B cell (primary cell): Measurements from ENCODE around the gene ANKRD37. TPM values are rescaled to one million over a fixed set of nuclear protein-coding genes. Genes with fewer than 3 reads are reported as not detected.

Experiments
- ATAC-seq: fragments of 200-7000 bp; cut with Tn5 transposase; one replicate; pipeline ENCODE4 v1.10.0; 2021; ENCODE audit warnings: low read depth, mild to moderate bottlenecking, moderate number of reproducible peaks, moderate library complexity
- CTCF ChIA-PET: fragments of 350-600 bp; sonication (Branson Sonifier 250); formaldehyde crosslinking; loops from one replicate; lab custom pipeline; 2021; ENCODE audit warnings: antibody characterized with exemption, inconsistent platforms; lab: Charles Lee
- POLR2A ChIA-PET: fragments of 350-600 bp; sonication (Branson Sonifier 250); formaldehyde crosslinking; loops from one replicate; lab custom pipeline; 2021; ENCODE audit warnings: antibody characterized with exemption; lab: Charles Lee
- DNase-seq: peaks from one replicate; pipeline ENCODE4 v3.0.0; 2013
- H2AFZ ChIP-seq: 2 replicates; pipeline ENCODE4 v1.6.1; 2012; ENCODE audit warnings: mild to moderate bottlenecking, low read depth, low read length; ENCODE audit not compliant: insufficient read depth, poor library complexity, severe bottlenecking
- H3K27ac ChIP-seq, 2 donors: 1 replicate in 1 of 2; 2 replicates in 1 of 2; pipeline ENCODE4 v1.5.1; 2012 to 2013; ENCODE audit warnings: low read length in 2 of 2, mild to moderate bottlenecking in 2 of 2, moderate library complexity in 1 of 2
- H3K27me3 ChIP-seq, 4 experiments: fragments of 200-600 bp in 1 of 4; sonication (generic) in 1 of 4; replicated peaks in 1 of 4; 1 replicate in 2 of 4; 2 replicates in 2 of 4; pipeline versions ENCODE4 v1.6.1 to v1.7.0; 2013 to 2016; ENCODE audit warnings: low read length in 3 of 4, mild to moderate bottlenecking in 2 of 4, mixed read lengths in 1 of 4, moderate library complexity in 1 of 4; ENCODE audit not compliant: insufficient read depth in 4 of 4, control insufficient read depth in 3 of 4; ENCODE audit errors: control extremely low read depth in 1 of 4
- H3K36me3 ChIP-seq, 2 experiments: replicated peaks in 1 of 2; 1 replicate in 1 of 2; 2 replicates in 1 of 2; pipeline versions ENCODE4 v1.6.1 to v1.7.1; 2013; ENCODE audit warnings: low read length in 1 of 2; ENCODE audit not compliant: insufficient read depth in 2 of 2, control insufficient read depth in 1 of 2; ENCODE audit errors: control extremely low read depth in 1 of 2, extremely low read depth in 1 of 2
- H3K4me1 ChIP-seq, 2 donors: fragments of 200-600 bp in 1 of 2; sonication (generic) in 1 of 2; 1 replicate in 1 of 2; 2 replicates in 1 of 2; pipeline versions ENCODE4 v1.5.1 to v1.6.1; 2013 to 2017; ENCODE audit warnings: low read length in 2 of 2; ENCODE audit not compliant: control insufficient read depth in 2 of 2, insufficient read depth in 2 of 2
- H3K4me2 ChIP-seq: replicated peaks from 2 replicates; pipeline ENCODE3; 2012; ENCODE audit warnings: mild to moderate bottlenecking, low read depth, low read length; ENCODE audit not compliant: poor library complexity, severe bottlenecking
- H3K4me3 ChIP-seq, 5 experiments: fragments of 200-600 bp in 1 of 5; sonication (generic) in 1 of 5; 1 replicate in 3 of 5; 2 replicates in 2 of 5; pipeline versions ENCODE4 v1.5.1 to v1.7.0; 2011 to 2016; ENCODE audit warnings: low read length in 4 of 5, mild to moderate bottlenecking in 4 of 5, low read depth in 2 of 5, control low read depth in 1 of 5, moderate library complexity in 1 of 5; ENCODE audit not compliant: insufficient read depth in 1 of 5; ENCODE audit errors: control extremely low read depth in 1 of 5, extremely low read depth in 1 of 5
- H3K79me2 ChIP-seq: fragments of 200-600 bp; sonication (generic); one replicate; pipeline ENCODE4 v1.6.0; 2016; ENCODE audit warnings: low read length; ENCODE audit not compliant: control insufficient read depth, insufficient read depth
- H3K9ac ChIP-seq: fragments of 200-600 bp; sonication (generic); 2 replicates; pipeline ENCODE4 v1.6.1; 2017; ENCODE audit warnings: mild to moderate bottlenecking, low read length, moderate library complexity
- H3K9me3 ChIP-seq, 3 donors: one replicate each; pipeline versions ENCODE4 v1.6.1 to v1.7.1; 2013; ENCODE audit warnings: low read length in 2 of 3; ENCODE audit not compliant: control insufficient read depth in 2 of 3, insufficient read depth in 1 of 3; ENCODE audit errors: control extremely low read depth in 1 of 3
- H4K20me1 ChIP-seq: 2 replicates; pipeline ENCODE4 v1.6.0; 2012; ENCODE audit warnings: mild to moderate bottlenecking, low read length; ENCODE audit not compliant: insufficient read depth, control insufficient read depth, poor library complexity, severe bottlenecking
- H3K27ac Mint-ChIP-seq: one replicate; pipeline ENCODE4 v1.8.0; 2021; ENCODE audit warnings: mixed read lengths
- H3K27me3 Mint-ChIP-seq: one replicate; pipeline ENCODE4 v1.8.0; 2021; ENCODE audit warnings: mixed read lengths
- H3K4me1 Mint-ChIP-seq: one replicate; pipeline ENCODE4 v1.8.0; 2021; ENCODE audit warnings: mixed read lengths
- H3K4me3 Mint-ChIP-seq: one replicate; pipeline ENCODE4 v1.8.0; 2021; ENCODE audit warnings: mixed read lengths
- H3K9me3 Mint-ChIP-seq: one replicate; pipeline ENCODE4 v1.8.0; 2022; ENCODE audit warnings: mixed read lengths; ENCODE audit not compliant: insufficient read depth
- CTCF ChIP-seq: fragments of 200-600 bp; IDR thresholded peaks from one replicate; pipeline ENCODE4 v1.8.0; 2022; ENCODE audit warnings: antibody characterized with exemption, mild to moderate bottlenecking
- EZH2 ChIP-seq: IDR thresholded peaks from 2 replicates; pipeline ENCODE4 v1.6.1; 2012; ENCODE audit warnings: borderline replicate concordance, low read depth, mild to moderate bottlenecking, moderate library complexity, low read length; ENCODE audit not compliant: insufficient read depth, poor library complexity, severe bottlenecking
- WGBS: methylation state at CpG from one replicate; pipeline ENCODE4 v1.1.5; 2013; ENCODE audit warnings: missing lambda C conversion rate; ENCODE audit not compliant: insufficient coverage; 5-methylcytosine and 5-hydroxymethylcytosine counted together
- intact Hi-C: fragments of 100-400 bp; cut with micrococcal nuclease; formaldehyde crosslinking; loops from one replicate; pipeline ENCODE4 v1.10.0; 2022
- polyA plus RNA-seq: library from polyadenylated mRNA; depleted of rRNA; stranded (reverse); fragments of >200 nt; gene quantifications from 2 replicates; pipeline ENCODE4 v1.2.3, GENCODE V29; 2012
- small RNA-seq: library from RNA; depleted of rRNA; stranded (forward); fragments of <200 nt; gene quantifications from one replicate; pipeline ENCODE3, GENCODE V24; 2012; ENCODE audit warnings: low replicate concordance, low read depth; ENCODE audit not compliant: insufficient read length
- total RNA-seq, 2 donors: library from RNA; stranded (reverse); fragments of 120-200 nt in 1 of 2; gene quantifications; 1 replicate in 1 of 2; 2 replicates in 1 of 2; pipeline versions ENCODE4 v1.2.3 to v1.2.4, GENCODE V29; 2013 to 2022

Gene ANKRD37
- total and polyA plus RNA-seq, 2 donors (not counting 1 experiment from before 2014, with no cell fraction given) = 29.6 to 30.6 TPM

GRCh38 chr4:185445209-185445608 is 48.6 kb downstream of the ANKRD37 start:
- ATAC-seq (no peak), DNase-seq (no peak)
- TF ChIP-seq EZH2 = no peak
- no peak for TF ChIP-seq CTCF
- H3K9ac ChIP-seq = no peak overlapping the region
- Mint-ChIP-seq H3K9me3 (no peaks in the 10 kb centered on the region), H3K4me3 (no peak overlapping the region), H3K27ac (no peak overlapping the region), H3K4me1 (no peaks in the 10 kb centered on the region), H3K27me3 (peaks cover 13% of the 10 kb centered on the region)
- H2AFZ ChIP-seq = no peak overlapping the region
- no peak overlapping the region for H3K4me3 ChIP-seq
- CTCF ChIA-PET = no interaction called here
- no peaks in the 10 kb centered on the region for H3K4me1 ChIP-seq
- no peaks in the 10 kb centered on the region for H4K20me1 ChIP-seq
- no CpG with 5 or more reads among the region's 2 CpGs for WGBS
- H3K27me3 ChIP-seq = peaks cover 0 to 8% (median 0%) of the 10 kb centered on the region in 4 experiments
- no peaks in the 10 kb centered on the region for H3K9me3 ChIP-seq
- no peak overlapping the region for H3K27ac ChIP-seq
- H3K79me2 ChIP-seq = no peaks in the 10 kb centered on the region
- POLR2A ChIA-PET = no interaction called here
- no peaks in the 10 kb centered on the region for H3K36me3 ChIP-seq
- intact Hi-C loops = no loop called here
- H3K4me2 ChIP-seq = no peak overlapping the region

Small RNA genes lying within 50 kb of the gene (small RNA-seq; reads per million reads assigned to genes)
- not detected for gene RF00019

Other genes starting within 250 kb of the ANKRD37 start
- gene CFAP97, start 192.8 kb upstream of the ANKRD37 start, total RNA-seq = 32.0 and 32.4 TPM in 2 replicates
- gene CFAP97, start 192.8 kb upstream of the ANKRD37 start, polyA plus RNA-seq = 9.3 and 11.3 TPM in 2 replicates
- gene SNX25, start 187.2 kb upstream of the ANKRD37 start, total RNA-seq = 77.6 and 83.8 TPM in 2 replicates
- gene SNX25, start 187.2 kb upstream of the ANKRD37 start, polyA plus RNA-seq = 12.0 and 24.2 TPM in 2 replicates
- 1.6 and 1.7 TPM in 2 replicates for gene LRP2BP, start 917 bp upstream of the ANKRD37 start, total RNA-seq
- gene LRP2BP, start 917 bp upstream of the ANKRD37 start, polyA plus RNA-seq = 0.15 and 0.32 TPM in 2 replicates
- gene UFSP2, start 29.1 kb downstream of the ANKRD37 start, total RNA-seq = 20.6 and 24.4 TPM in 2 replicates
- 9.5 and 12.2 TPM in 2 replicates for gene UFSP2, start 29.1 kb downstream of the ANKRD37 start, polyA plus RNA-seq
- 1.6 and 2.3 TPM in 2 replicates for gene CCDC110, start 74.9 kb downstream of the ANKRD37 start, total RNA-seq
- gene CCDC110, start 74.9 kb downstream of the ANKRD37 start, polyA plus RNA-seq = 0.04 TPM in 1 of 2 replicates, not detected in the other
- gene PDLIM3, start 138.7 kb downstream of the ANKRD37 start, total RNA-seq = 0.07 and 0.15 TPM in 2 replicates
- not detected in 2 replicates for gene PDLIM3, start 138.7 kb downstream of the ANKRD37 start, polyA plus RNA-seq